ENCODE results near the gene MFSD12.
A peak's percentile ranks its signal among the peaks of the same experiment; 100 is the strongest.
"Not testable (repeated sequence)": the region's sequence is repeated elsewhere in the genome, so short reads cannot be mapped to it uniquely, and the experiment has no call there.

MFSD12 gene

GRCh38 chr19:3530389-3530788 is 27.0 kb downstream of the MFSD12 start:
- no peak for DNase-seq (ENCODE audit: low read depth)
- TF ChIP-seq CTCF (IDR thresholded peaks at IDR 0.05; ENCODE audit: low read depth, low read length) (no peak), POLR2A (IDR thresholded peaks at IDR 0.05; ENCODE audit: extremely low read depth, insufficient read length) (no peak), MYC (IDR thresholded peaks at IDR 0.05; ENCODE audit: low read depth, low read length) (no peak), MAX (IDR thresholded peaks at IDR 0.05; ENCODE audit: low read depth, low read length) (no peak)
- no peak overlapping the region for H3K4me3 ChIP-seq (ENCODE audit: low read depth, low read length)

- not testable (repeated sequence) for H3K4me3 ChIP-seq (ENCODE audit: low read depth, low read length); DNase-seq (ENCODE audit: low read depth)
Measured at GRCh38 chr19:3529299-3529698, 28.1 kb downstream of the MFSD12 start.

GRCh38 chr19:3528539-3529211 is 28.7 kb downstream of the MFSD12 start:
- no peak for DNase-seq (ENCODE audit: low read depth)
- no peak overlapping the region for H3K4me3 ChIP-seq (ENCODE audit: low read depth, low read length)
- TF ChIP-seq POLR2A (IDR thresholded peaks at IDR 0.05; ENCODE audit: extremely low read depth, insufficient read length) (no peak), MYC (IDR thresholded peaks at IDR 0.05; ENCODE audit: low read depth, low read length) (no peak), CTCF (IDR thresholded peaks at IDR 0.05; ENCODE audit: low read depth, low read length) (no peak), MAX (IDR thresholded peaks at IDR 0.05; ENCODE audit: low read depth, low read length) (no peak)

GRCh38 chr19:3528080-3528479 is 29.3 kb downstream of the MFSD12 start:
- TF ChIP-seq MAX (IDR thresholded peaks at IDR 0.05; ENCODE audit: low read depth, low read length) (no peak), POLR2A (IDR thresholded peaks at IDR 0.05; ENCODE audit: extremely low read depth, insufficient read length) (no peak), MYC (IDR thresholded peaks at IDR 0.05; ENCODE audit: low read depth, low read length) (no peak), CTCF (IDR thresholded peaks at IDR 0.05; ENCODE audit: low read depth, low read length) (no peak)

GRCh38 chr19:3527238-3527910 is 30.0 kb downstream of the MFSD12 start:
- DNase-seq (ENCODE audit: low read depth): no peak
- H3K4me3 ChIP-seq (ENCODE audit: low read depth, low read length): no peak overlapping the region
- no peak for TF ChIP-seq POLR2A (IDR thresholded peaks at IDR 0.05; ENCODE audit: extremely low read depth, insufficient read length)
- no peak for TF ChIP-seq CTCF (IDR thresholded peaks at IDR 0.05; ENCODE audit: low read depth, low read length)
- no peak for TF ChIP-seq MYC (IDR thresholded peaks at IDR 0.05; ENCODE audit: low read depth, low read length)
- no peak for TF ChIP-seq MAX (IDR thresholded peaks at IDR 0.05; ENCODE audit: low read depth, low read length)

More at GRCh38 chr19:3528080-3528479, 29.3 kb downstream of the MFSD12 start:
- no peak for DNase-seq (ENCODE audit: low read depth)
- H3K4me3 ChIP-seq (ENCODE audit: low read depth, low read length): no peak overlapping the region

- TF ChIP-seq MYC (IDR thresholded peaks at IDR 0.05; ENCODE audit: low read depth, low read length): no peak
- no peak for TF ChIP-seq MAX (IDR thresholded peaks at IDR 0.05; ENCODE audit: low read depth, low read length)
- TF ChIP-seq CTCF (IDR thresholded peaks at IDR 0.05; ENCODE audit: low read depth, low read length): peak; percentile 8
- no peak for TF ChIP-seq POLR2A (IDR thresholded peaks at IDR 0.05; ENCODE audit: extremely low read depth, insufficient read length)
- no peak overlapping the region for H3K4me3 ChIP-seq (ENCODE audit: low read depth, low read length)
- no peak for DNase-seq (ENCODE audit: low read depth)
Measured at GRCh38 chr19:3526507-3527237, 30.7 kb downstream of the MFSD12 start.
